SU-DHL-6 (cell line): ENCODE data around the gene LTA4H.

Experiments used
- EZH2phosphoT487 ChIP-seq: fragments of 200-600 bp; sonication (generic), shearing (Covaris generic); conservative IDR thresholded peaks from 2 replicates; pipeline ENCODE4 v1.6.1; 2018; ENCODE audit warnings: mild to moderate bottlenecking, antibody characterized with exemption, low read length, moderate library complexity, mixed read lengths
- TF ChIP-seq, protein P1 (sequence below): fragments of 200-600 bp; sonication (generic); IDR thresholded peaks from one replicate; pipeline ENCODE4 v1.5.1; 2017; ENCODE audit warnings: antibody characterized with exemption, mild to moderate bottlenecking, low read length, moderate library complexity; ENCODE audit not compliant: insufficient read depth, poor library complexity, severe bottlenecking

DNA sequence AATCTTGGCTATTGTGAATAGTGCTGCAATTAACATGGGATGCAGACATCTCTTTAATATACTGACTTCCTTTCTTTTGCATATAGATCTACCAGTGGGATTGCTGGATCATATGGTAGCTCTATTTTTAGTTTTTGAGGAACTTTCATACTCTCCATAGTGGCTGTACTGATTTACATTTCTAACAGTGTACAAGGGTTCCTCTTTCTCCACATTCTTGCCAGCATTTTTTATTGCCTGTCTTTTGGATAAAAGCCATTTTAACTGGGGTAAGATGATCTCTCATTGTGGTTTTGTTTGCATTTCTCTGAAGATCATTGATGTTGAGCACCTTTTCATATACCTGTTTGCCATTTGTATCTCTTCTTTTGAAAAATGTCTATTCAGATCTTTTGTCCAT, 83.9 kb downstream of the LTA4H start:
- TF ChIP-seq, protein P1, sequence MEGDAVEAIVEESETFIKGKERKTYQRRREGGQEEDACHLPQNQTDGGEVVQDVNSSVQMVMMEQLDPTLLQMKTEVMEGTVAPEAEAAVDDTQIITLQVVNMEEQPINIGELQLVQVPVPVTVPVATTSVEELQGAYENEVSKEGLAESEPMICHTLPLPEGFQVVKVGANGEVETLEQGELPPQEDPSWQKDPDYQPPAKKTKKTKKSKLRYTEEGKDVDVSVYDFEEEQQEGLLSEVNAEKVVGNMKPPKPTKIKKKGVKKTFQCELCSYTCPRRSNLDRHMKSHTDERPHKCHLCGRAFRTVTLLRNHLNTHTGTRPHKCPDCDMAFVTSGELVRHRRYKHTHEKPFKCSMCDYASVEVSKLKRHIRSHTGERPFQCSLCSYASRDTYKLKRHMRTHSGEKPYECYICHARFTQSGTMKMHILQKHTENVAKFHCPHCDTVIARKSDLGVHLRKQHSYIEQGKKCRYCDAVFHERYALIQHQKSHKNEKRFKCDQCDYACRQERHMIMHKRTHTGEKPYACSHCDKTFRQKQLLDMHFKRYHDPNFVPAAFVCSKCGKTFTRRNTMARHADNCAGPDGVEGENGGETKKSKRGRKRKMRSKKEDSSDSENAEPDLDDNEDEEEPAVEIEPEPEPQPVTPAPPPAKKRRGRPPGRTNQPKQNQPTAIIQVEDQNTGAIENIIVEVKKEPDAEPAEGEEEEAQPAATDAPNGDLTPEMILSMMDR = no peak
- no peak for TF ChIP-seq EZH2phosphoT487
